OCI-LY3 (cell line): Measurements from ENCODE around the gene FKBP7.

ENCODE experiments used
- EZH2phosphoT487 ChIP-seq: fragments of 200-600 bp; shearing (Covaris generic); IDR thresholded peaks from 2 replicates; pipeline ENCODE4 v1.6.1; 2018; ENCODE audit warnings: antibody characterized with exemption, mixed run types, low read depth
- TF ChIP-seq, protein P1 (sequence below): fragments of 200-600, 300-600 bp; sonication (generic); IDR thresholded peaks from 2 replicates; pipeline ENCODE4 v1.5.1; 2014; ENCODE audit warnings: antibody characterized with exemption, low read length, low read depth

GRCh38 chr2:178452870-178453269 is 25.5 kb downstream of the FKBP7 start:
- TF ChIP-seq, protein P1, sequence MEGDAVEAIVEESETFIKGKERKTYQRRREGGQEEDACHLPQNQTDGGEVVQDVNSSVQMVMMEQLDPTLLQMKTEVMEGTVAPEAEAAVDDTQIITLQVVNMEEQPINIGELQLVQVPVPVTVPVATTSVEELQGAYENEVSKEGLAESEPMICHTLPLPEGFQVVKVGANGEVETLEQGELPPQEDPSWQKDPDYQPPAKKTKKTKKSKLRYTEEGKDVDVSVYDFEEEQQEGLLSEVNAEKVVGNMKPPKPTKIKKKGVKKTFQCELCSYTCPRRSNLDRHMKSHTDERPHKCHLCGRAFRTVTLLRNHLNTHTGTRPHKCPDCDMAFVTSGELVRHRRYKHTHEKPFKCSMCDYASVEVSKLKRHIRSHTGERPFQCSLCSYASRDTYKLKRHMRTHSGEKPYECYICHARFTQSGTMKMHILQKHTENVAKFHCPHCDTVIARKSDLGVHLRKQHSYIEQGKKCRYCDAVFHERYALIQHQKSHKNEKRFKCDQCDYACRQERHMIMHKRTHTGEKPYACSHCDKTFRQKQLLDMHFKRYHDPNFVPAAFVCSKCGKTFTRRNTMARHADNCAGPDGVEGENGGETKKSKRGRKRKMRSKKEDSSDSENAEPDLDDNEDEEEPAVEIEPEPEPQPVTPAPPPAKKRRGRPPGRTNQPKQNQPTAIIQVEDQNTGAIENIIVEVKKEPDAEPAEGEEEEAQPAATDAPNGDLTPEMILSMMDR = no peak
- TF ChIP-seq EZH2phosphoT487 = no peak
